C4-2B (cell line): ENCODE measurements around the gene NCKAP5.

Experiments
- H3K27ac ChIP-seq: fragments of 450-650 bp; 2 replicates; pipeline ENCODE4 v1.5.1; 2017
- ZFX ChIP-seq: fragments of 450-650 bp; IDR thresholded peaks from 2 replicates; pipeline ENCODE4 v1.6.1; 2017
- TF ChIP-seq, protein P1 (sequence below): fragments of 450-650 bp; conservative IDR thresholded peaks from 2 replicates; pipeline ENCODE4 v1.5.1; 2017; ENCODE audit warnings: mild to moderate bottlenecking

NCKAP5 gene

DNA sequence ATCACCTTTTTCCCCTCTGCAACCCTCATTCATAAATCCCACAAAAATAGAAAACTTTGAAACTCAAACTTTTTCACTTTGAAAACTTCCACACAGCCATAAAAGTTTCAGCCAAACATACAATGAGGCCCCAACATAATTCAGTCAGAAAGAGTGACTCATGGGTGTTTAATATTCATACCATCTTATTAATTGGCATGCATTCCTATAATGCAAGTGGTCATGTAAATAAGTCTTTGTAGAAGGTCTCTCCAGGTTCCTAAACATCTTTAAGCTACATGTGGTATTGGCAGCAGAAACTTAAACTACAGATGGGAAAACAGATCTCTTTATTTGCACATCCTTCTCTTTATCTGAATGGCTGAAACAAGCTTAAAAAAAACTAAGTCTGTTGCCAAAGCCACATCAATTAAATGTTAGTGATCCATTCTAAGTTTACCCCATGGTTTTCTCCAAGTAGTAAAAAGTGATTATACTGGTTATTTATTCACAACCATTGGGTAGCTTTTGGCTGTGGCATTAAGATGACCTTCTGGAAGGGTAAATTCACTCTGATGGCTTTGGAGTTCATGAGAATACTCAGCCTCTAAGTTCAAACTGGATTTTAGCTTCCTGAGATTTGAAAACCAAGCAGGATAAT is 828.1 kb downstream of the NCKAP5 start:
- no peak overlapping the region for H3K27ac ChIP-seq
- TF ChIP-seq, protein P1, sequence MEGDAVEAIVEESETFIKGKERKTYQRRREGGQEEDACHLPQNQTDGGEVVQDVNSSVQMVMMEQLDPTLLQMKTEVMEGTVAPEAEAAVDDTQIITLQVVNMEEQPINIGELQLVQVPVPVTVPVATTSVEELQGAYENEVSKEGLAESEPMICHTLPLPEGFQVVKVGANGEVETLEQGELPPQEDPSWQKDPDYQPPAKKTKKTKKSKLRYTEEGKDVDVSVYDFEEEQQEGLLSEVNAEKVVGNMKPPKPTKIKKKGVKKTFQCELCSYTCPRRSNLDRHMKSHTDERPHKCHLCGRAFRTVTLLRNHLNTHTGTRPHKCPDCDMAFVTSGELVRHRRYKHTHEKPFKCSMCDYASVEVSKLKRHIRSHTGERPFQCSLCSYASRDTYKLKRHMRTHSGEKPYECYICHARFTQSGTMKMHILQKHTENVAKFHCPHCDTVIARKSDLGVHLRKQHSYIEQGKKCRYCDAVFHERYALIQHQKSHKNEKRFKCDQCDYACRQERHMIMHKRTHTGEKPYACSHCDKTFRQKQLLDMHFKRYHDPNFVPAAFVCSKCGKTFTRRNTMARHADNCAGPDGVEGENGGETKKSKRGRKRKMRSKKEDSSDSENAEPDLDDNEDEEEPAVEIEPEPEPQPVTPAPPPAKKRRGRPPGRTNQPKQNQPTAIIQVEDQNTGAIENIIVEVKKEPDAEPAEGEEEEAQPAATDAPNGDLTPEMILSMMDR = no peak
- no peak for TF ChIP-seq ZFX

DNA sequence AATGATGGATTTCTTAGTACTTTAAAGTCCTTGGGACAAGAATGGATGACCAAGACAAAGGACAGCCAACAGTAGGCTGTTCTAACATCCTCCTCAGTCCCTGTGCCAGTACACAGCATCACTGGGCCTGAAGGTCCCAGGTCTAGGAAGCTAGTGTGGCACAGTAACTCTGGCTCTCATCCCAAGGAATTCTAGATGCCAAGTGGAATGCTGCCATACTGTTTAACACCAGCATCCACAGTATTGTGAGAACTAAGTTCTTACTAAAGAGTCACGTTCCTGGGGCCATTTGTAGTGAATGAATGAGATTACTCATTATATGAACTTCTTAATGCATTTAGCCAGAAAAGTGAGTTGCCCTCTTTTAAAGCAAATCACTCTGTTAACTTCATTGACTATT is 830.0 kb downstream of the NCKAP5 start:
- no peak overlapping the region for H3K27ac ChIP-seq
- TF ChIP-seq ZFX = no peak
- TF ChIP-seq, protein P1 = no peak

DNA sequence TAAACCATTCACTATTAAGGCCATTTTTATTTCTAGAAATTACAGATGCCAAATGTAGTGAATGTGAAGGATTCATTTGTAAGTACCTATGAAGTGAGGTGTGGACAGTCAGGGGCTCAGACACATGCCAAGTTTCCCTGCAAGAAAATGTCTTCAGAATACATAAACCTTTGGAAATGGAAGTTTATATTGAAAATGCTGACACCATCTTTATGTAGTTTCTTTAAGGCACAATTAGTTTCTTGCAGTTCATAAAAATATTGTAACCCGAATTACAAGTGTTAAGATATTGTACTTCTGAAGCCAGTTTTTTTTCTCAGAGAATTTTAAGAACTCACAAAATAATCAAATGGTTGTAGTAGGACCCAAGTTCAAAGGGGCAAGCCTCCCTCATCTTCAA is 832.2 kb downstream of the NCKAP5 start:
- no peak overlapping the region for H3K27ac ChIP-seq
- no peak for TF ChIP-seq ZFX
- TF ChIP-seq, protein P1 = no peak

DNA sequence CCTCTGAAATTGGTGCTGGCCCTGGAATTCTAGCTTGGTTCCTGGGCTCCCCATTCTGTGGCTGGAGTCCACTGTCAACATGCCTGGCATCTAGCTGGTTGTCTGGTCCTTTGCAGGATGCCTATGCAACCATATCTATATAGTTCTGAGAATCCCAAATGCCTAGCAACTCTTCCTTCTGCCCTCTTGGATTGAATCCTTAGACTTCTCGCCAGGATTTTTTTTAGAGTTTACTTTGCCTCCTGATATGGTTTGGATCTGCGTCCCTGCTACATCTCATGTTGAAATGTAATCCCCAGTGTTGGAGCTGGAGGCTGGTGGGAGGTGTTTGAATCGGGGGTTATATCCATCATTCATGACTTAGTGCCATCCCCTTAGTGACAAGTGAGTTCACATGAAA is 833.3 kb downstream of the NCKAP5 start:
- no peak overlapping the region for H3K27ac ChIP-seq
- no peak for TF ChIP-seq ZFX
- TF ChIP-seq, protein P1 = no peak

DNA sequence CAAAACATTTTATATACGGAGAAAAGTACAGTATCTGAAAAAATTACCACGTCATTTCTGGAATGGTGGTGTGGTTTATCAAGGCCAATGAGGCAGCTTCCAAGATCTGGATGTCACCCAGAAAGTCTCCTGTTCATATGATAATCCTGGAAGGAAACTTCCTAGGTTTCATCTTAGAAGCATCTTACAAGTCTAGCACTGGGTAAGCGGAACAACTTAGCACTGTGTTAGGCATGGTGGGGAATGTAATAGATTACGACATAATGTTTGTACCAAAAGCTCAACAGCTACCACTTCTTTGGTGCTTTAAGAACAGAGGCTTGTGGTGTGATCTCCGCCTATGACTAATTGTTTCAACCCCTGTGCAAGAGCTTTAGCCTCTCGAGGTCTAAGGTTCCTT is 835.2 kb downstream of the NCKAP5 start:
- H3K27ac ChIP-seq = no peak overlapping the region
- TF ChIP-seq, protein P1 = no peak
- no peak for TF ChIP-seq ZFX

DNA sequence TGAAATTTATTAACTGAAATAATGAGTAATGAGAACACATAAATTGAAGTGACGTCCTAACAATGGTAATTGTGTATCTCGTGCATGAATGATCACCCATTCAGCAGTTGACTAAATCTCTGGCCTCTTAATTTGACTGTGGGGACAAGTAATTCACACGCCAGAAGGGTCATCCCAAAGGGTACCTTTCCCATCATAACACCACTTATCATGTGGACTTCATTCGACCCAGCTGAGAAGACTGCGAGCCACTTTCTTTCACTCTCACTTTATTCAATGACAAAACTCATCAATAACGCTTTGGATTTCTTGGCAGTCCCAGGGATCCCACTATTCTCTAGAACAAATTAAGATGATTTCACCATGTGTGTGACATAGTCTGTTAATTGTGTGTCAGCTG is 835.6 kb downstream of the NCKAP5 start:
- TF ChIP-seq ZFX = no peak
- TF ChIP-seq, protein P1 = no peak
- no peak overlapping the region for H3K27ac ChIP-seq

DNA sequence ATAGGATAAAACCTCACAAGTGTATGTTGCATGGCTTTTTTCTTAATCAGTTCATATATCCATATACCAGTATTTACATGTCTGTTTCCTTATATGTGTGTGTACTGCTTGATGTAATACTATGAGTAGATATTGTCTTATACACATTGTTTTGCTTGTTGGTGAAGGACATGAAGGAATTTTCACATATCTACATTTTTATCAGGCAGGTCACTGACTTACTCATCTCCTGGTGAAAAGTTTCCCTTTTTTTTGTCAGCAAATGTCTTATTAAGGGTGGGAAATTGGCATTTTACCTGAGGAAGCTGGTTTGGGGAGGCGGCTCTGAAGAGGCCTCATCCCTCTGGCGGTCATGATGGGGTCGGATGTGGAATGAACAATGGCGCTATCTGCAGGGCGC is 836.8 kb downstream of the NCKAP5 start:
- H3K27ac ChIP-seq = no peak overlapping the region
- TF ChIP-seq, protein P1 = no peak
- no peak for TF ChIP-seq ZFX
